ENCODE measurements around the gene FCN2. TPM values are rescaled to one million over a fixed set of nuclear protein-coding genes. Genes with fewer than 3 reads are reported as not detected.

FCN2 gene
- total RNA-seq, 2 experiments from 2014 or later = not detected

GRCh38 chr9:134832471-134832870 is 48.1 kb upstream of the FCN2 start:
- ChIA-PET CTCF (ENCODE audit: unreplicated experiment) (no interaction called here), POLR2A (no interaction called here)
- DNase-seq (ENCODE audit: low spot score) = no peak
- TF ChIP-seq CTCF (conservative IDR thresholded peaks at IDR 0.05; ENCODE audit: low read length) (no peak), EZH2phosphoT487 (IDR thresholded peaks at IDR 0.05; ENCODE audit: borderline replicate concordance, low read depth, low read length) (no peak)
- intact Hi-C loops (cut with micrococcal nuclease; ENCODE audit: unreplicated experiment) = no loop called here
- BruUV-seq (replicated peaks) = no TSS peak
- Histone ChIP-seq H2AFZ (ENCODE audit: low read length) (no peak overlapping the region), H3K9me2 (ENCODE audit: insufficient read depth, low read length) (no peaks in the 10 kb centered on the region), H3K4me2 (ENCODE audit: low read length) (no peak overlapping the region), H4K20me1 (ENCODE audit: insufficient read depth, low read length) (no peaks in the 10 kb centered on the region), H3K4me1 (ENCODE audit: insufficient read depth, low read length, poor library complexity, severe bottlenecking) (no peaks in the 10 kb centered on the region), H3K79me2 (ENCODE audit: insufficient read depth, low read depth, low read length) (no peaks in the 10 kb centered on the region), H3K27ac (ENCODE audit: low read depth, low read length, poor library complexity, severe bottlenecking) (no peak overlapping the region), H3K9me3 (ENCODE audit: low read length) (no peaks in the 10 kb centered on the region), H3K36me3 (ENCODE audit: insufficient read depth, low read length) (no peaks in the 10 kb centered on the region; the same call in 1 of the 2 replicates), H3K4me3 (ENCODE audit: low read depth, low read length, poor library complexity, severe bottlenecking) (no peak overlapping the region)

- Histone ChIP-seq H3K27ac (ENCODE audit: low read depth, low read length, poor library complexity, severe bottlenecking) (no peak overlapping the region), H3K36me3 (ENCODE audit: insufficient read depth, low read length) (no peaks in the 10 kb centered on the region; the same call in 1 of the 2 replicates), H3K4me2 (ENCODE audit: low read length) (no peak overlapping the region), H3K9me2 (ENCODE audit: insufficient read depth, low read length) (no peaks in the 10 kb centered on the region), H3K79me2 (ENCODE audit: insufficient read depth, low read depth, low read length) (no peaks in the 10 kb centered on the region), H3K4me1 (ENCODE audit: insufficient read depth, low read length, poor library complexity, severe bottlenecking) (no peaks in the 10 kb centered on the region), H4K20me1 (ENCODE audit: insufficient read depth, low read length) (no peaks in the 10 kb centered on the region), H3K4me3 (ENCODE audit: low read depth, low read length, poor library complexity, severe bottlenecking) (no peak overlapping the region), H3K9me3 (ENCODE audit: low read length) (no peaks in the 10 kb centered on the region), H2AFZ (ENCODE audit: low read length) (no peak overlapping the region)
- ChIA-PET CTCF (ENCODE audit: unreplicated experiment) (no interaction called here), POLR2A (no interaction called here)
- DNase-seq (ENCODE audit: low spot score) = no peak
- BruUV-seq (replicated peaks) = no TSS peak
- TF ChIP-seq EZH2phosphoT487 (IDR thresholded peaks at IDR 0.05; ENCODE audit: borderline replicate concordance, low read depth, low read length) (no peak), CTCF (conservative IDR thresholded peaks at IDR 0.05; ENCODE audit: low read length) (no peak)
- intact Hi-C loops (cut with micrococcal nuclease; ENCODE audit: unreplicated experiment) = no loop called here
Observed at GRCh38 chr9:134833294-134833880, 47.2 kb upstream of the FCN2 start.

- H3K27ac ChIP-seq (ENCODE audit: low read depth, low read length, poor library complexity, severe bottlenecking) = no peak overlapping the region
- DNase-seq (ENCODE audit: low spot score) = no peak
- H3K79me2 ChIP-seq (ENCODE audit: insufficient read depth, low read depth, low read length) = no peaks in the 10 kb centered on the region
- POLR2A ChIA-PET = no interaction called here
- intact Hi-C loops (cut with micrococcal nuclease; ENCODE audit: unreplicated experiment) = no loop called here
- no peaks in the 10 kb centered on the region for H3K9me3 ChIP-seq (ENCODE audit: low read length)
- BruUV-seq (replicated peaks) = no TSS peak
- CTCF ChIA-PET (ENCODE audit: unreplicated experiment) = no interaction called here
- H3K4me2 ChIP-seq (ENCODE audit: low read length) = no peak overlapping the region
- H3K9me2 ChIP-seq (ENCODE audit: insufficient read depth, low read length) = no peaks in the 10 kb centered on the region
- TF ChIP-seq CTCF (conservative IDR thresholded peaks at IDR 0.05; ENCODE audit: low read length) (no peak), EZH2phosphoT487 (IDR thresholded peaks at IDR 0.05; ENCODE audit: borderline replicate concordance, low read depth, low read length) (no peak)
- no peaks in the 10 kb centered on the region for H3K36me3 ChIP-seq (ENCODE audit: insufficient read depth, low read length)
- H4K20me1 ChIP-seq (ENCODE audit: insufficient read depth, low read length) = no peaks in the 10 kb centered on the region
- H3K4me1 ChIP-seq (ENCODE audit: insufficient read depth, low read length, poor library complexity, severe bottlenecking) = no peaks in the 10 kb centered on the region
- H3K4me3 ChIP-seq (ENCODE audit: low read depth, low read length, poor library complexity, severe bottlenecking) = no peak overlapping the region
- H2AFZ ChIP-seq (ENCODE audit: low read length) = no peak overlapping the region
Observed at GRCh38 chr9:134834217-134834956, 46.2 kb upstream of the FCN2 start.

All from OCI-LY7 (cell line).